ENCODE data around the gene CFAP126. TPM values are rescaled to one million over a fixed set of nuclear protein-coding genes. Genes with fewer than 3 reads are reported as not detected.
"Not testable (repeated sequence)": the region's sequence is repeated elsewhere in the genome, so short reads cannot be mapped to it uniquely, and the experiment has no call there.

Gene CFAP126, protein sequence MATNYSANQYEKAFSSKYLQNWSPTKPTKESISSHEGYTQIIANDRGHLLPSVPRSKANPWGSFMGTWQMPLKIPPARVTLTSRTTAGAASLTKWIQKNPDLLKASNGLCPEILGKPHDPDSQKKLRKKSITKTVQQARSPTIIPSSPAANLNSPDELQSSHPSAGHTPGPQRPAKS
- not detected for total RNA-seq
- polyA plus RNA-seq = not detected

DNA sequence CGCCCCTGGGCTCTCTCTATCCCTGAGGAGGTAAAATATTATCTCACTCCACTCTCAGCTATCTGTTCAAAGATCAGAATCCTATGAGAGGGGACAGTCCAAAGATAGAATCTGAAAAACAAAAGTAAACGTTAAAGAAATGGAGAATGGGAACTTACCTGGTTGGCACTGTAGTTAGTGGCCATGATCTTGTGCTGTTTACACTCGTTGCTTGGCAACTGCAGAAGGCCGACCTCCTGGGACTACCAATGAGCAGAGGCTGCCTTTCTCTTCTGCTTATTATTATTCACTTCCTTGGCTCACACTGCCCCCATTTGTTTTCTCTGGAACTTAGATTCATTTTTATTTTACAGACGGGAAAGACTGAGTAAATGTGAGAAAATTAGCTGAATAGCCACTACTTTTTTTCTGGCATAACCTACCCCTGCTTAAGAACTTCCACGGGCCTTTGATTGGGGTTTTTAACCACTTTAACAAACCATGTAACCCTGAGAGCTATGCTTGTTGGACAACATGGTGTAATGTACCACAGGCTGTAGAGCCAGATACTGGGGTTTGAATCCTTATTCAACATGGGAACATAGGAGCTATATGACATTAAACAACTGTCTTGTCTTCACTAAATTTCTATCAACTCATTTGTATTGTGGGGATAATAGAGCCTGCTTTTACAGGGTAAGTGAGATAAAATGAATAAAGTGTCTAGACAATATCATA is at the start of gene CFAP126:
TSS of gene CFAP126 (minus strand) at position 193 of the 717 bp plus-strand sequence. CDS start at position 185, 8 bp downstream.
- CTCF ChIA-PET (ENCODE audit: partially characterized antibody) = interaction anchor here (0.8 to 3.6 kb wide), 8 partner anchors 10 to 378 kb away, joined by 3 to 19 read pairs (median 4); partner anchors contain the start of genes PPOX and TOMM40L

DNA sequence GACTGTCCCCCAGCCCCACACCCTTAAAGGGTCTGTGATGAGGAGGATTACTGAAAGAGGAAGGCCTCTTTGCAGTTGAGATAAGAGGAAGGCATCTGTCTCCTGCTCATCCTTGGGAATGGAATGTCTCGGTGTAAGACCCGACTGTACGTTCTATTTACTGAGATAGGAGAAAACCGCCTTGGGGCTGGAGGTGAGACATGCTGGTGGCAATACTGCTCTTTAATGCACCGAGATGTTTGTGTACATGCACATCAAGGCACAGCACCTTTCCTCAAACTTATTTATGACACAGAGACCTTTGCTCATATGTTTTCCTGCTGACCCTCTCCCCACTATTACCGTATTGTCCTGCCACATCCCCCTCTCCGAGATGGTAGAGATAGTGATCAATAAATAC is 45.4 kb upstream of the CFAP126 start:
- H3K27me3 ChIP-seq (ENCODE audit: insufficient read depth, low read length); H3K27me3 Mint-ChIP-seq; intact Hi-C loops (cut with micrococcal nuclease); H3K4me3 ChIP-seq (ENCODE audit: low read length in 2 of 2); H3K9me3 ChIP-seq (ENCODE audit: control insufficient read depth in 1 of 2, low read length in 2 of 2); CTCF ChIA-PET (ENCODE audit: partially characterized antibody); H3K27ac Mint-ChIP-seq; H3K36me3 Mint-ChIP-seq; H3K9me3 Mint-ChIP-seq; POLR2A ChIA-PET (ENCODE audit: partially characterized antibody); H3K4me3 Mint-ChIP-seq; H3K27ac ChIP-seq (ENCODE audit: low read depth, low read length); H3K36me3 ChIP-seq (ENCODE audit: insufficient read depth, low read length); DNase-seq: not testable (repeated sequence)
- peaks cover 13 to 23% (median 16%) of the 10 kb centered on the region in 4 donors for H3K4me1 Mint-ChIP-seq
- peaks cover 24% of the 10 kb centered on the region for H3K4me1 ChIP-seq (ENCODE audit: insufficient read depth, low read length)

More for the DNA sequence above, at the start of gene CFAP126:
- Mint-ChIP-seq H3K27me3 (no peaks in the 10 kb centered on the region), H3K36me3 (peaks cover 10 to 26% of the 10 kb centered on the region in 2 donors), H3K4me1 (peaks cover 7 to 9% (median 8%) of the 10 kb centered on the region in 4 donors), H3K9me3 (no peaks in the 10 kb centered on the region), H3K27ac (peak within 1 kb of the TSS; percentile 63 to 93 (median 85)), H3K4me3 (no peak within 1 kb of the TSS)
- peak within 1 kb of the TSS; percentile 35 for H3K27ac ChIP-seq (ENCODE audit: low read depth, low read length)
- POLR2A ChIA-PET (ENCODE audit: partially characterized antibody) = interaction anchor here (1.1 kb wide), 2 partner anchors 142 to 166 kb away, joined by 4 read pairs; partner anchors contain the start of genes NDUFS2 and TOMM40L
- DNase-seq = peak; percentile 62 to 84 (median 75)
- H3K36me3 ChIP-seq (ENCODE audit: insufficient read depth, low read length) = peaks cover 4% of the 10 kb centered on the region
- H3K4me3 ChIP-seq (ENCODE audit: low read length in 2 of 2) = no peak within 1 kb of the TSS
- H3K9me3 ChIP-seq (ENCODE audit: control insufficient read depth in 1 of 2, low read length in 2 of 2) = no peaks in the 10 kb centered on the region
- H3K4me1 ChIP-seq (ENCODE audit: insufficient read depth, low read length) = peaks cover 6% of the 10 kb centered on the region
- intact Hi-C loops (cut with micrococcal nuclease) = loop anchor here (5.0 kb wide), 1 partner anchor 141 kb away; the partner anchor contains the start of gene TOMM40L
- no peaks in the 10 kb centered on the region for H3K27me3 ChIP-seq (ENCODE audit: insufficient read depth, low read length)

DNA sequence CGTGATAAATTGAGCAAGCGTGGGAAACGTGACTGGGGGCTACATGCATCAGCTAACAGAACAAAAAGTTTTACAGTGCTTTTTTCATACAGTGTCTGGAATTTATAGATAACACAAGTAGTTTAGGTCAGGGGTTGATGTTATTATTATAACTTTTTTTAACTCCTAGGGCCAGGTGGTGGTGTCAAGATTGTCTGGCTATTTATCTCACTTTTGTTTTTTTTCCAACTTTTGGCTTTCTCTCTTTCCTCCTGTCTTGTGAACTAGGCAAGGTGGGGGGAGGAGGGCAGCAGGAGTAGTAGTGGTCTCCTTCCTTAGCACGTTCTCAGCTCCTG is 42.9 kb upstream of the CFAP126 start:
- H3K4me3 ChIP-seq (ENCODE audit: low read length in 2 of 2); DNase-seq; H3K27me3 Mint-ChIP-seq; H3K9me3 ChIP-seq (ENCODE audit: control insufficient read depth in 1 of 2, low read length in 2 of 2); H3K36me3 ChIP-seq (ENCODE audit: insufficient read depth, low read length); H3K9me3 Mint-ChIP-seq; intact Hi-C loops (cut with micrococcal nuclease); H3K27me3 ChIP-seq (ENCODE audit: insufficient read depth, low read length); CTCF ChIA-PET (ENCODE audit: partially characterized antibody): not testable (repeated sequence)
- Mint-ChIP-seq H3K36me3 (peaks cover 0 to 13% of the 10 kb centered on the region in 2 donors), H3K4me1 (peaks cover 13 to 28% (median 17%) of the 10 kb centered on the region in 4 donors), H3K27ac (peak overlapping the region in 5 of 7 donors; percentile 8 to 93 (median 68)), H3K4me3 (peak overlapping the region in 4 of 8 donors; percentile 43 to 81 (median 78))
- peaks cover 24% of the 10 kb centered on the region for H3K4me1 ChIP-seq (ENCODE audit: insufficient read depth, low read length)
- H3K27ac ChIP-seq (ENCODE audit: low read depth, low read length) = peak overlapping the region; percentile 28
- POLR2A ChIA-PET (ENCODE audit: partially characterized antibody) = interaction anchor here (4.2 kb wide), 1 partner anchor 10 kb away, joined by 19 read pairs; no protein-coding TSS in a partner anchor

DNA sequence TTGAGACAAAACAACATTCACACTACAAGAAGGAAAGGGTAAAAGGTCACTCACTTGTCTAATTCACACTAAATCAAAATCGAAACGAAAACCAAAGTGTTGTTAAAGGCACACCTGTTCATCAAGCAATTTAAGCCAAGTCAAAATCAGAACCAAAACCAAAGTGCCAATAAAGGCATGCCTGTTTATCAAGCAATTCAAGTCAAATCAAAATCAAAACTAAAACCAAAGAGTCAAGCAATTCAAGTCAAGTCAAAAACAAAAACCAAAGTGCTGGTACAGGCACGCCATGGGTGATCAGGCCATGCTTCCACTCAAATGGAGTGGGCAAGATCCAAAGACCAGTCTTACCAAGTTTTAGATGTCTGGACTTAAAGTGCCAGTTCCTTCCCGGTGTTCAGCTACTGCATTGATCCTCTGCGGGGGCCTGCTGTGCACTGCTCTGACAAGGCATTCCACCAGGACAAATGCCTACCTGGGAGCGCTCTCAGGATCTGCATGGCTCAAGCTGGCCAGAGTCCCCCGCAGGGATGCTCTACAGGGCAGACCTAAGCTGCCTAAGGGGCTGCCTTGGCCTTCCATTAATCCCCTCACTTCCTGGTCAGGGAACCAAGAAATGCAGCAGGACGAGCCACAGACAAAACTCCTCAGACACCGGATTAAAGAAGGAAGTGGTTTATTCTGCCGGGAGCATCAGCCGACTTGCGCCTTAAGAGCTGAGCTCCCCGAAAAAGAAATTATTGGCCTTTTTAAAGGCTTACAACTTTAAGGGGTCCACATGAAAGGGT is 42.4 kb upstream of the CFAP126 start:
- H3K4me1 ChIP-seq (ENCODE audit: insufficient read depth, low read length) = peaks cover 24% of the 10 kb centered on the region
- H3K4me3 ChIP-seq (ENCODE audit: low read length in 2 of 2) = peak overlapping the region in 1 of 2 donors; percentile 27
- H3K27ac Mint-ChIP-seq = peak overlapping the region; percentile 8 to 93 (median 84)
- H3K9me3 Mint-ChIP-seq; H3K9me3 ChIP-seq (ENCODE audit: control insufficient read depth in 1 of 2, low read length in 2 of 2); intact Hi-C loops (cut with micrococcal nuclease); CTCF ChIA-PET (ENCODE audit: partially characterized antibody); H3K27me3 Mint-ChIP-seq; H3K36me3 ChIP-seq (ENCODE audit: insufficient read depth, low read length); H3K27me3 ChIP-seq (ENCODE audit: insufficient read depth, low read length): not testable (repeated sequence)
- peak overlapping the region; percentile 43 to 81 (median 68) for H3K4me3 Mint-ChIP-seq
- H3K4me1 Mint-ChIP-seq = peaks cover 13 to 28% (median 18%) of the 10 kb centered on the region in 4 donors
- DNase-seq = peak; percentile 26 to 56 (median 41)
- POLR2A ChIA-PET (ENCODE audit: partially characterized antibody) = interaction anchor here (0.5 to 4.2 kb wide), 2 partner anchors 10 to 173 kb away, joined by 4 to 19 read pairs; no protein-coding TSS in a partner anchor
- peaks cover 1 to 13% of the 10 kb centered on the region in 2 donors for H3K36me3 Mint-ChIP-seq
- H3K27ac ChIP-seq (ENCODE audit: low read depth, low read length) = peak overlapping the region; percentile 28

DNA sequence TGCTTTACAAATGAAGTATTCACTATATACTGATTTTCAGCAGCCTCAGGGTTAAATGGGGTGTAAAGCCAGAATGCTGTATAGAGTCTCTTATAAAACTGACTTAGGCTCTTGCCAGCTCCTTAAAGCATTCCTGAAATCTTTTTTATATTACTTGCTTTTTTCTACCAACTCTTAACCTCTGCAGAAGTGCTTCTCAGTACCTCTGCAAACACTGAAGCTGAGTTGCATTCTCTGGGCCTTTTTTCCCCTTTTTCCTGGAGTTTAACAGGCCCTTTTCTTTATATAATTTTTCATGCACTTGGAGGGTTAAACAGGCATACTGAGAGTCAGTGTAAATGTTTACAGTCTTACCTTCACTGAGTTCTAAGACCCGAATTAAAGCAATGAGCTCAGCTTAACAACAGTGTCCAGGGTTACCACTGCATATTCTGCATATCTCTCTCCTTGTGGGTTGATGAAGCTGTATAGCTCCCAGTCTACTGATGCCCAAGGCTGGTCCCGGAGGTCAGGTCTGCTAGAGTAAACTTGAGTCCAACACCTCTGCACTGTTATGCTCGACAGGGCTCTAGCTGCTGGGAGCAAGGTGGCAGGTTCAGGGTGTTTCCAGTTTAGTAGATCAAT is 40.9 kb upstream of the CFAP126 start:
- no peak for DNase-seq
- peaks cover 24% of the 10 kb centered on the region for H3K4me1 ChIP-seq (ENCODE audit: insufficient read depth, low read length)
- Mint-ChIP-seq H3K27me3 (no peaks in the 10 kb centered on the region), H3K36me3 (peaks cover 1 to 17% of the 10 kb centered on the region in 2 donors), H3K9me3 (peaks cover 0 to 12% (median 3%) of the 10 kb centered on the region in 8 donors), H3K4me3 (no peak overlapping the region), H3K4me1 (peaks cover 17 to 34% (median 24%) of the 10 kb centered on the region in 4 donors), H3K27ac (peak overlapping the region in 1 of 7 donors; percentile 48)
- ChIA-PET CTCF (ENCODE audit: partially characterized antibody) (interaction anchor here (0.8 to 0.9 kb wide), 2 partner anchors 8 kb away, joined by 3 read pairs; no protein-coding TSS in a partner anchor), POLR2A (ENCODE audit: partially characterized antibody) (interaction anchor here (4.2 kb wide), 1 partner anchor 8 kb away, joined by 19 read pairs; no protein-coding TSS in a partner anchor)
- no peak overlapping the region for H3K27ac ChIP-seq (ENCODE audit: low read depth, low read length)
- no peaks in the 10 kb centered on the region for H3K9me3 ChIP-seq (ENCODE audit: control insufficient read depth in 1 of 2, low read length in 2 of 2)
- H3K27me3 ChIP-seq (ENCODE audit: insufficient read depth, low read length) = no peaks in the 10 kb centered on the region
- intact Hi-C loops (cut with micrococcal nuclease) = no loop called here
- H3K36me3 ChIP-seq (ENCODE audit: insufficient read depth, low read length) = no peaks in the 10 kb centered on the region
- no peak overlapping the region for H3K4me3 ChIP-seq (ENCODE audit: low read length in 2 of 2)

DNA sequence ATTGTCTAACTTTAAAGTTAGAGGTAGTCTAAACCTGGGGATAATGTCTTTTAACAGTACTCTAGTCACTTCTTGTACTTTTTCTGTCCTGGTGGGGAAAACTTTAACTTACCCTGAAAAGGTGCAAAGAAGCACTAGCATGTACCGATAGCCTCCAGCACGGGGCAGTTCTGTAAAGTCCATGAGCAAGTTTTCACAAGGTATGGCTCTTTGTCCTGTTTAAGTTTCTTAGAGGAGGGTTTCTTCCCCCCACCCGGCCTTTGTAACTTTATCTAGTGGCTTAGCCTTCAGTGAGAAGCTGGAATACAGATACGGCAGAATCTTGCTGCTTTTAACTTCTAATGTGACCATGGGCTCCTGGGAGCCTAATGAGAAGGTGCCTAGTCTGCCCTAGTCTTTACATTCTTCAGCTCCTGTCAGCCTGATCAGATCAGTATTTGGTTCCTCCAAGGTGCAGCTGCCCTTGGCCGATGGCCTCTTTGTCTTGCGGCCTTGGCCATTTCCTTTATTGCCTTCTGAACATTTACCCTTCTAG is 39.8 kb upstream of the CFAP126 start:
- peak overlapping the region in 1 of 7 donors; percentile 65 for H3K27ac Mint-ChIP-seq
- CTCF ChIA-PET (ENCODE audit: partially characterized antibody) = interaction anchor here (0.8 kb wide), 1 partner anchor 9 kb away, joined by 3 read pairs; no protein-coding TSS in a partner anchor
- H3K4me1 Mint-ChIP-seq = peaks cover 17 to 35% (median 28%) of the 10 kb centered on the region in 4 donors

More for the DNA sequence above, 39.8 kb upstream of the CFAP126 start:
- no peak overlapping the region for H3K4me3 ChIP-seq (ENCODE audit: low read length in 2 of 2)
- POLR2A ChIA-PET (ENCODE audit: partially characterized antibody) = interaction anchor here (4.2 kb wide), 1 partner anchor 7 kb away, joined by 19 read pairs; no protein-coding TSS in a partner anchor
- Mint-ChIP-seq H3K36me3 (peaks cover 1 to 17% of the 10 kb centered on the region in 2 donors), H3K4me3 (no peak overlapping the region), H3K9me3 (peaks cover 0 to 13% (median 3%) of the 10 kb centered on the region in 8 donors), H3K27me3 (no peaks in the 10 kb centered on the region)
- H3K4me1 ChIP-seq (ENCODE audit: insufficient read depth, low read length) = peaks cover 24% of the 10 kb centered on the region
- no peak for DNase-seq
- no peak overlapping the region for H3K27ac ChIP-seq (ENCODE audit: low read depth, low read length)
- no peaks in the 10 kb centered on the region for H3K36me3 ChIP-seq (ENCODE audit: insufficient read depth, low read length)
- H3K27me3 ChIP-seq (ENCODE audit: insufficient read depth, low read length) = no peaks in the 10 kb centered on the region
- H3K9me3 ChIP-seq (ENCODE audit: control insufficient read depth in 1 of 2, low read length in 2 of 2) = no peaks in the 10 kb centered on the region
- intact Hi-C loops (cut with micrococcal nuclease) = no loop called here

All from CD4-positive, alpha-beta memory T cell (primary cell).